MM.1S (cell line): Measurements from ENCODE around the gene DNAH6.

ENCODE experiments used
- DNase-seq: peaks from one replicate; pipeline ENCODE4 v3.0.0-alpha.2; 2015
- H2AFZ ChIP-seq: fragments of 300-600 bp; sonication (generic); 2 replicates; pipeline ENCODE4 v1.6.0; 2016; ENCODE audit warnings: antibody characterized with exemption, low read length
- H3F3A ChIP-seq: fragments of 300-600 bp; sonication (generic); 2 replicates; pipeline ENCODE4 v1.6.1; 2016; ENCODE audit warnings: mild to moderate bottlenecking, antibody characterized with exemption, low read length, moderate library complexity, mixed read lengths; ENCODE audit not compliant: insufficient read depth
- H3K27ac ChIP-seq: fragments of 300-600 bp; sonication (generic); 2 replicates; pipeline ENCODE4 v1.5.1; 2016; ENCODE audit warnings: mild to moderate bottlenecking, low read length
- H3K27me3 ChIP-seq: fragments of 300-600 bp; sonication (generic); replicated peaks from 2 replicates; pipeline ENCODE4 v1.6.0; 2016; ENCODE audit warnings: low read length; ENCODE audit not compliant: insufficient read depth
- H3K36me3 ChIP-seq: fragments of 300-600 bp; sonication (generic); replicated peaks from 2 replicates; pipeline ENCODE4 v1.6.1; 2016; ENCODE audit warnings: mild to moderate bottlenecking, low read length, mixed read lengths; ENCODE audit not compliant: insufficient read depth
- H3K4me1 ChIP-seq: fragments of 300-600 bp; sonication (generic); 2 replicates; pipeline ENCODE4 v1.6.1; 2016; ENCODE audit warnings: low read length, mixed read lengths
- H3K4me2 ChIP-seq: fragments of 300-600 bp; sonication (generic); 2 replicates; pipeline ENCODE4 v1.6.0; 2016; ENCODE audit warnings: low read depth, low read length
- H3K4me3 ChIP-seq: fragments of 300-600 bp; sonication (generic); 2 replicates; pipeline ENCODE4 v1.5.1; 2016; ENCODE audit warnings: low read length, mixed read lengths
- H3K79me2 ChIP-seq: fragments of 300-600 bp; sonication (generic); 2 replicates; pipeline ENCODE4 v1.6.1; 2016; ENCODE audit warnings: mixed run types, low read length, mixed read lengths
- H3K9ac ChIP-seq: fragments of 300-600 bp; sonication (generic); 2 replicates; pipeline ENCODE4 v1.6.1; 2016; ENCODE audit warnings: low read length, mixed read lengths
- H3K9me2 ChIP-seq: fragments of 300-600 bp; sonication (generic); replicated peaks from 2 replicates; pipeline ENCODE4 v1.6.1; 2016; ENCODE audit warnings: mild to moderate bottlenecking, low read length, mixed read lengths; ENCODE audit not compliant: insufficient read depth
- H3K9me3 ChIP-seq: fragments of 300-600 bp; sonication (generic); replicated peaks from 2 replicates; pipeline ENCODE4 v1.6.1; 2016; ENCODE audit warnings: mild to moderate bottlenecking, low read length, mixed read lengths; ENCODE audit not compliant: insufficient read depth
- H4K20me1 ChIP-seq: fragments of 300-600 bp; sonication (generic); 2 replicates; pipeline ENCODE4 v1.6.1; 2016; ENCODE audit warnings: mild to moderate bottlenecking, low read length, moderate library complexity, mixed read lengths; ENCODE audit not compliant: insufficient read depth
- EZH2 ChIP-seq: fragments of 300-600 bp; sonication (generic); optimal IDR thresholded peaks from 2 replicates; pipeline ENCODE3; 2017; ENCODE audit warnings: low read depth, mild to moderate bottlenecking, antibody characterized with exemption, low read length, mixed read lengths
- EZH2phosphoT487 ChIP-seq: fragments of 300-600 bp; sonication (generic); IDR thresholded peaks from 2 replicates; pipeline ENCODE4 v1.6.1; 2018; ENCODE audit warnings: antibody characterized with exemption, low read length
- TF ChIP-seq, protein P1 (sequence below): fragments of 300-600 bp; sonication (generic); IDR thresholded peaks from 2 replicates; pipeline ENCODE4 v1.5.1; 2016; ENCODE audit warnings: antibody characterized with exemption, low read length, mixed read lengths

Gene DNAH6

DNA sequence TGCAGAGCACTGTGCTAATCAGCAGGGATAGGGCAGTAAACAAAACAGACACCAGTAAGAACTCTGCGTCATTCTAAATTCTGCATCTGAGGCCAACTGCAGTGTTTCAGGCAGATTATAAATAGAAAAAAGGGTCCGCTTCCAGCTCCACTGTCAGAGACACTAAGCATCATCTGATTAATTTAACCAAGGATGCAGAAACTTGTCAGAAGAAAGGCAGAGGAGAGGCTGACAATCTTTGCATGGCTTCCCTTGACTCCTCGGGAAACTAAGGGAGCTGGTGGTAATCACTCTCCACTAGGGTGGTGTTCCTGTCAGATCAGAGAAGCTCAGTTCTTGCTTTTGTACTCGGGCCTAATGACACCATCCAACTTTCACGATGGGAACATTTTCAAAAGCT, 123.5 kb downstream of the DNAH6 start:
- Histone ChIP-seq H3F3A (no peaks in the 10 kb centered on the region), H3K27me3 (no peaks in the 10 kb centered on the region), H2AFZ (no peak overlapping the region), H3K9ac (no peak overlapping the region), H3K79me2 (no peaks in the 10 kb centered on the region), H3K27ac (no peak overlapping the region), H3K9me2 (no peaks in the 10 kb centered on the region), H3K4me2 (no peak overlapping the region), H3K4me3 (no peak overlapping the region), H3K36me3 (no peaks in the 10 kb centered on the region), H4K20me1 (no peaks in the 10 kb centered on the region), H3K9me3 (no peaks in the 10 kb centered on the region), H3K4me1 (no peaks in the 10 kb centered on the region)
- no peak for DNase-seq
- TF ChIP-seq EZH2phosphoT487 (no peak), EZH2 (no peak)
- TF ChIP-seq, protein P1, sequence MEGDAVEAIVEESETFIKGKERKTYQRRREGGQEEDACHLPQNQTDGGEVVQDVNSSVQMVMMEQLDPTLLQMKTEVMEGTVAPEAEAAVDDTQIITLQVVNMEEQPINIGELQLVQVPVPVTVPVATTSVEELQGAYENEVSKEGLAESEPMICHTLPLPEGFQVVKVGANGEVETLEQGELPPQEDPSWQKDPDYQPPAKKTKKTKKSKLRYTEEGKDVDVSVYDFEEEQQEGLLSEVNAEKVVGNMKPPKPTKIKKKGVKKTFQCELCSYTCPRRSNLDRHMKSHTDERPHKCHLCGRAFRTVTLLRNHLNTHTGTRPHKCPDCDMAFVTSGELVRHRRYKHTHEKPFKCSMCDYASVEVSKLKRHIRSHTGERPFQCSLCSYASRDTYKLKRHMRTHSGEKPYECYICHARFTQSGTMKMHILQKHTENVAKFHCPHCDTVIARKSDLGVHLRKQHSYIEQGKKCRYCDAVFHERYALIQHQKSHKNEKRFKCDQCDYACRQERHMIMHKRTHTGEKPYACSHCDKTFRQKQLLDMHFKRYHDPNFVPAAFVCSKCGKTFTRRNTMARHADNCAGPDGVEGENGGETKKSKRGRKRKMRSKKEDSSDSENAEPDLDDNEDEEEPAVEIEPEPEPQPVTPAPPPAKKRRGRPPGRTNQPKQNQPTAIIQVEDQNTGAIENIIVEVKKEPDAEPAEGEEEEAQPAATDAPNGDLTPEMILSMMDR = no peak

DNA sequence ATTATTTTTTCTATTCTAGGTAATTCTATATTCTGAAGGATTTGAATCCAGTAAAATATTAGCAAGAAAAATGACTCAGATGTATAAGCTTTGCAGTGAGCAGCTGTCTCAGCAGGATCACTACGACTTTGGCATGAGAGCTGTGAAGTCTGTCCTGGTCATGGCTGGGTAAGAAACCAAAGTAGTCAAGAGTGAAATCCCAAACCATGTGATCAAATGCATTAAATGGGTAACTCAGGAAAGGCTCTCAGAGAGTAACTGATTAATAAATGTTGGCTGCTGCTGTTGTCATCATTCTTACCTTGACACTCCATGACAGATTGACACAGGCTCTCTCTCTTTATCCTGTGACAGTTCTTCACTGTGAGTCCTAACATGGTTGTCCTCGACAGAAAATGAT, 124.1 kb downstream of the DNAH6 start:
- Histone ChIP-seq H3K4me3 (no peak overlapping the region), H4K20me1 (no peaks in the 10 kb centered on the region), H3K9ac (no peak overlapping the region), H3K36me3 (no peaks in the 10 kb centered on the region), H2AFZ (no peak overlapping the region), H3F3A (no peaks in the 10 kb centered on the region), H3K4me1 (no peaks in the 10 kb centered on the region), H3K27me3 (no peaks in the 10 kb centered on the region), H3K9me2 (no peaks in the 10 kb centered on the region), H3K9me3 (no peaks in the 10 kb centered on the region), H3K4me2 (no peak overlapping the region), H3K27ac (no peak overlapping the region), H3K79me2 (no peaks in the 10 kb centered on the region)
- no peak for DNase-seq
- no peak for TF ChIP-seq EZH2phosphoT487
- TF ChIP-seq, protein P1 = no peak
- no peak for TF ChIP-seq EZH2

DNA sequence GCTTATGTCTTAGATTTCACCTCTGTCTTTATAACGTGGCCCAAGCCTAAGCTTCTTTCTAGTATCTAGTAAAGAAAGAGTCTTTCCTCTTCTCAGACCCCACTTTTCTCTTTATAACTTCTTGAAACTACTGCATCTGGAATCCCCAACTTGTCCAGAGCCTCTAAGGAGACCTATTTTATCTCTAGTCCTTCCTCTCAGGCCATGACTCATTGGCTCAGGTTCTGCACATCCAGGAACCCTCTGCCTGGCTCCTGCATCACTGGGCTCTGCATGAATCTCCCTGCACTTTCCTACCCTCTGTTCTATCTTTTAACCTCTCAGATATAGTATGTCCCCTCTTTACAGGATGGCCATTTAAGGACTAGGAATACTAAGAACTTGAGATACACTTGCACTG, 124.7 kb downstream of the DNAH6 start:
- no peaks in the 10 kb centered on the region for H3K36me3 ChIP-seq
- H3K4me2 ChIP-seq = no peak overlapping the region
- no peak overlapping the region for H3K9ac ChIP-seq
- no peaks in the 10 kb centered on the region for H3K79me2 ChIP-seq
- no peak overlapping the region for H3K4me3 ChIP-seq
- no peaks in the 10 kb centered on the region for H4K20me1 ChIP-seq
- TF ChIP-seq, protein P1 = no peak
- TF ChIP-seq EZH2phosphoT487 (no peak), EZH2 (no peak)
- H3K27me3 ChIP-seq = no peaks in the 10 kb centered on the region
- H3K4me1 ChIP-seq = no peaks in the 10 kb centered on the region
- no peaks in the 10 kb centered on the region for H3K9me3 ChIP-seq
- no peak overlapping the region for H2AFZ ChIP-seq
- no peak overlapping the region for H3K27ac ChIP-seq
- H3F3A ChIP-seq = no peaks in the 10 kb centered on the region
- no peak for DNase-seq
- no peaks in the 10 kb centered on the region for H3K9me2 ChIP-seq
